ENCODE results near the gene PFN3. TPM values are rescaled to one million over a fixed set of nuclear protein-coding genes. Genes with fewer than 3 reads are reported as not detected.

Gene PFN3
- polyA plus RNA-seq, 4 donors = not detected

DNA sequence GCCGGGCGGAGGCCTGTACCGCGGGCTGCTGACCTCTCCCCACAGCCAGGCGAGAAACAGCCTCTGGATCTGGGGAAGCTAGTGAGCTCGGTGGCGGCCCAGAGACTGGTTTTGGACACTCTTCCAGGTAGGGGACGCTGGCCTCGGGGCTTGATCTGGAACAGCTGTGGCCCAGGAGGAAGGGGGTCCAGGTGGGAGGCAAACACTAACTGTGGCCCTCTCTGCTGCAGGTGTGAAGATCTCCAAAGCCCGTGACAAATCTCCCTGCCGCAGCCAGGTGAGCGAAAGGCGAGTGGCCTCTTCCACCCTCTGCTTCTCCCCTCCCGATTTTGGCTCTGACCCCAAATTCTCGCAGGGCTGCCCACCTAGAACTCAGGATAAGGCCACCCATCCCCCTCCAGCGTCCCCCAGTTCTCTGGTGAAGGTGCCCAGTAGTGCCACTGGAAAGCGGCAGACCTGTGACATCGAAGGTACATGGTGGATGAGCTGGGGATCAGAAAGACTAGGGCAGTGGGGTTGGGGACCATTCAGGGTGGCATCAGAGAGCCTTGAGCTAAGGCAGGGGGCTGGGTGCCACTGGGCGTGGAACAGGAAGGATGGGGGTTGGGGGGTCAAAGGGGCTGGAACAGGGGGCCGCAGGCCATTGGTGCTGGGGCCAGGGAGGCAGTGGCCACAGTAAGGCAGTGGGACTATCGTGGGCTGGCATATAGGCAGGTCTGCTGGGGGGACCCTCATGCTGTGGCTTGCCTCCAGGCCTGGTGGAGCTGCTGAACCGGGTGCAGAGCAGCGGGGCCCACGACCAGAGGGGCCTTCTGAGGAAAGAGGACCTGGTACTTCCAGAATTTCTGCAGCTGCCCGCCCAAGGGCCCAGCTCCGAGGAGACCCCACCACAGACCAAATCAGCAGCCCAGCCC, 29.1 kb downstream of the PFN3 start:
- H3K27me3 ChIP-seq (ENCODE audit: control insufficient read depth in 3 of 3, insufficient read depth in 3 of 3, low read length in 3 of 3) = no peaks in the 10 kb centered on the region
- no peaks in the 10 kb centered on the region for H3K9me3 ChIP-seq (ENCODE audit: control insufficient read depth in 2 of 2, insufficient read depth in 1 of 2, low read depth in 1 of 2, low read length in 1 of 2)
- FAIRE-seq (no peak), DNase-seq (no peak)
- WGBS, 3 donors = 45 to 68% (median 64%) methylated on average over 20 to 26 of the region's 26 CpGs
- H3K27ac ChIP-seq (ENCODE audit: low read depth in 1 of 3, low read length in 2 of 3) = peak overlapping the region; percentile 14 to 81 (median 65)
- H3K36me3 ChIP-seq (ENCODE audit: control insufficient read depth in 3 of 3, insufficient read depth in 2 of 3, low read depth in 1 of 3, low read length in 3 of 3) = peaks cover 0 to 16% (median 0%) of the 10 kb centered on the region in 3 donors
- peak overlapping the region in 2 of 3 donors; percentile 45 to 60 for H3K4me3 ChIP-seq (ENCODE audit: low read depth in 1 of 3, low read length in 3 of 3)
- peaks cover 0 to 25% (median 2%) of the 10 kb centered on the region in 3 donors for H3K4me1 ChIP-seq (ENCODE audit: control insufficient read depth in 3 of 3, insufficient read depth in 2 of 3, low read depth in 1 of 3, low read length in 2 of 3)

DNA sequence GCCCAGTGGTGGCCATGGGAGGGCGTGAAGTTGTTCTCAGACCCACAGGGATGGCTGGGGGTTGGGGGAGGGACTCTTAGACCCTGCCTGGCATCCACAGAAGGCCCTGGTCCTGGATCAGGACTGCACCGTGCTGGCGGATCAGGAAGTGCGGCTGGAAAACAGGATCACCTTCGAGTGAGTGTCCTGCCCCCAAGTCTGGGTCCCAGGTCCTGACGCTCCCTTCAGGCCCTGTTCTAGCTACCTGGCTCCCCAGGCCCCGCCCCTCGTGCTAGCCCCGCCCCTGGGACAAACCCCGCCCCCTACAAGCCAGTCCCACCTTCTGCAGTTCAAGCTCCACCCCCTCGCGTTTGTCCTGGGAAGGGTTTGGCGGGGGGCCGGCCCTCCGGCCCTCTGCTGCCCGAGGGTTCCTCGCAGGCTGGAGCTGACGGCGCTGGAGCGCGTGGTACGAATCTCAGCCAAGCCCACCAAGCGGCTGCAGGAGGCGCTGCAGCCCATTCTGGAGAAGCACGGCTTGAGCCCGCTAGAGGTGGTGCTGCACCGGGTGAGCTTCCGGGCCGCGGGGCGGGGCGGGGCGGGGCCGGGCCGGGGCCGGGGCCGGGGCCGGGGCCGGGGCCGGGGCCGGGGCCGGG, 29.9 kb downstream of the PFN3 start:
- Histone ChIP-seq H3K4me3 (ENCODE audit: low read depth in 1 of 3, low read length in 3 of 3) (peak overlapping the region; percentile 25 to 60 (median 45)), H3K27ac (ENCODE audit: low read depth in 1 of 3, low read length in 2 of 3) (peak overlapping the region in 1 of 3 donors; percentile 81), H3K27me3 (ENCODE audit: control insufficient read depth in 3 of 3, insufficient read depth in 3 of 3, low read length in 3 of 3) (no peaks in the 10 kb centered on the region), H3K4me1 (ENCODE audit: control insufficient read depth in 3 of 3, insufficient read depth in 2 of 3, low read depth in 1 of 3, low read length in 2 of 3) (peaks cover 0 to 33% (median 2%) of the 10 kb centered on the region in 3 donors), H3K36me3 (ENCODE audit: control insufficient read depth in 3 of 3, insufficient read depth in 2 of 3, low read depth in 1 of 3, low read length in 3 of 3) (peaks cover 0 to 16% (median 0%) of the 10 kb centered on the region in 3 donors), H3K9me3 (ENCODE audit: control insufficient read depth in 2 of 2, insufficient read depth in 1 of 2, low read depth in 1 of 2, low read length in 1 of 2) (no peaks in the 10 kb centered on the region)
- FAIRE-seq = no peak
- DNase-seq = peak; percentile 86 to 94
- 11 to 27% (median 18%) methylated on average over 27 to 42 of the region's 42 CpGs for WGBS, 3 donors

DNA sequence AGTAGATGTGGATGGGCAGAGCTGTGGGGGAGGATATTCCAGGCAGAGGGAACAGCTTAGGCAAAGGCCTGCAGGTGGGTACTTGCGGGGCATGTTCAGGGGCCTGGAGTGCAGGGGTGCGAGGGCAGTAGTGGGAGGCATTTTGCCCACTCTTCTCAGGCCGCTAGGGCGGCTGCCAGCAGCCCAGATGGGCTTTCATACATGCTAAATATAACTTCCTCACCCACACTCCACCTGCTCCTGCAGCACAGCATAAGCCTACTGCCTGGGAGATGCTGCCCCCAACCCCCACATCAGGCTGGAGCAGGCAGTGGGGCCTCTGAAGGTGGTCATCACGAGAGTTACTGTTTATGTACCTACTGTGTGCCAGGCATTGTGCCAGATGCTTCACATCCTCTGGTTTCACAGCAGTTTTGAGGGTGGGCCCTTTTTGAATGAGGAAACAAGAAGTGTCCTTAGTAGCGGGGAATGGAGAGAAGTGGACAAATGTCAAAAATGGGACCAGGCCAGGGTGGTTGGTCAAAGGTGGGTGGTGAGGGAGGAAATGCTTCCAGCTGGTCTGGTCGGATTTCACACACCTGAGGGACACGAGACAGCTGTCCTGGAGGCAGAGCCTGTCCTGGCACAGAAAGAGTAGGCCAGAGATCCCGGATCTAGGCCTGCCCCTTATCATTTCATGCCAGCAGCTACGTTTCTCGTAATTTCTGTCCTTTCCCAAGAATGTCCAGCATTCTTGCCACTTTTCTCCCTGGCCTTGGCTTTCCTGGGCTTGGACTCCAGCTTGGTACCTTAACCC, 30.6 kb downstream of the PFN3 start:
- Histone ChIP-seq H3K4me1 (ENCODE audit: control insufficient read depth in 3 of 3, insufficient read depth in 2 of 3, low read depth in 1 of 3, low read length in 2 of 3) (peaks cover 0 to 33% (median 2%) of the 10 kb centered on the region in 3 donors), H3K27ac (ENCODE audit: low read depth in 1 of 3, low read length in 2 of 3) (no peak overlapping the region), H3K4me3 (ENCODE audit: low read depth in 1 of 3, low read length in 3 of 3) (no peak overlapping the region), H3K9me3 (ENCODE audit: control insufficient read depth in 2 of 2, insufficient read depth in 1 of 2, low read depth in 1 of 2, low read length in 1 of 2) (no peaks in the 10 kb centered on the region), H3K27me3 (ENCODE audit: control insufficient read depth in 3 of 3, insufficient read depth in 3 of 3, low read length in 3 of 3) (no peaks in the 10 kb centered on the region), H3K36me3 (ENCODE audit: control insufficient read depth in 3 of 3, insufficient read depth in 2 of 3, low read depth in 1 of 3, low read length in 3 of 3) (peaks cover 0 to 16% (median 0%) of the 10 kb centered on the region in 3 donors)
- no peak for DNase-seq
- no peak for FAIRE-seq
- WGBS, 3 donors = 66 to 77% (median 76%) methylated on average over 10 to 11 of the region's 11 CpGs

DNA sequence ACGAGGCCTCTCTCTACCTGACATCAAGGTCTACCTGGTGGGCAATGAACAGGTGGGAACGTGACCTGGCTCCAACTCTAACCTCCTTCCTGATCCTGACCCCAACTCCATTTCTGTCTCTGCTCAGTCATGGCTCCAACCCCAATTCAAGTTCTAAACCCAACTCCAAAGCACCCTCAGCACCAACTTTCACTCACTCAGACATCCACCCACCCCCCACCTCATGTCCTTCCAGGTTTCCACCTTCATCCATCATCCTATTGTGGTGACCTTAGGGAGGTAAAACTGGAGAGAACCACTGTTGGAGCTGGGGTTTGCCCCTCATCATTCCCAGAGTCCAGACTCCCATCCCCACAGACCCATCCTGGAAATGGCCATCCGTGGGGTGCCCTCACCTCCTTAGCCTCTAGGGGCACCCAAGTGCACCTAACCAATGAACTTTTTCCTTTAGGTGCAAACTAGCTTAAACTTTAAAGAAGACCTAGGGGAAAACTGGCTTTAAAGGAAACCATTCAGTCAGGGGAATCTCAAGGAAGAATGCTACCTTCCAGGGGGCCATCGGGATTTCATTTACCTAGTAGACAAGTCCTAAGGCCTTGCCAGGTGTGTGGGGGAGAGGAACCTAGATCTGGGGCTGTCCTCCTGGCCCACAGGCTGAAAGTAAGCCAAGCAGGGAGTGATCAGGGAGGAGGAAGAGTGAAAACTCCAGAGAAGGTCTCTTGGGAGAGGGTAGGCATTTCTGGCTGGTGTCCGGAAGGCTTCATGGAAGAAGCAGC, 31.4 kb downstream of the PFN3 start:
- FAIRE-seq (no peak), DNase-seq (peak; percentile 47 to 57)
- Histone ChIP-seq H3K9me3 (ENCODE audit: control insufficient read depth in 2 of 2, insufficient read depth in 1 of 2, low read depth in 1 of 2, low read length in 1 of 2) (no peaks in the 10 kb centered on the region), H3K27me3 (ENCODE audit: control insufficient read depth in 3 of 3, insufficient read depth in 3 of 3, low read length in 3 of 3) (no peaks in the 10 kb centered on the region), H3K4me1 (ENCODE audit: control insufficient read depth in 3 of 3, insufficient read depth in 2 of 3, low read depth in 1 of 3, low read length in 2 of 3) (peaks cover 2 to 33% (median 5%) of the 10 kb centered on the region in 3 donors), H3K4me3 (ENCODE audit: low read depth in 1 of 3, low read length in 3 of 3) (no peak overlapping the region), H3K27ac (ENCODE audit: low read depth in 1 of 3, low read length in 2 of 3) (peak overlapping the region in 1 of 3 donors; percentile 16), H3K36me3 (ENCODE audit: control insufficient read depth in 3 of 3, insufficient read depth in 2 of 3, low read depth in 1 of 3, low read length in 3 of 3) (peaks cover 0 to 16% (median 0%) of the 10 kb centered on the region in 3 donors)
- 60 to 69% (median 61%) methylated on average over 5 of the region's 5 CpGs for WGBS, 3 donors

DNA sequence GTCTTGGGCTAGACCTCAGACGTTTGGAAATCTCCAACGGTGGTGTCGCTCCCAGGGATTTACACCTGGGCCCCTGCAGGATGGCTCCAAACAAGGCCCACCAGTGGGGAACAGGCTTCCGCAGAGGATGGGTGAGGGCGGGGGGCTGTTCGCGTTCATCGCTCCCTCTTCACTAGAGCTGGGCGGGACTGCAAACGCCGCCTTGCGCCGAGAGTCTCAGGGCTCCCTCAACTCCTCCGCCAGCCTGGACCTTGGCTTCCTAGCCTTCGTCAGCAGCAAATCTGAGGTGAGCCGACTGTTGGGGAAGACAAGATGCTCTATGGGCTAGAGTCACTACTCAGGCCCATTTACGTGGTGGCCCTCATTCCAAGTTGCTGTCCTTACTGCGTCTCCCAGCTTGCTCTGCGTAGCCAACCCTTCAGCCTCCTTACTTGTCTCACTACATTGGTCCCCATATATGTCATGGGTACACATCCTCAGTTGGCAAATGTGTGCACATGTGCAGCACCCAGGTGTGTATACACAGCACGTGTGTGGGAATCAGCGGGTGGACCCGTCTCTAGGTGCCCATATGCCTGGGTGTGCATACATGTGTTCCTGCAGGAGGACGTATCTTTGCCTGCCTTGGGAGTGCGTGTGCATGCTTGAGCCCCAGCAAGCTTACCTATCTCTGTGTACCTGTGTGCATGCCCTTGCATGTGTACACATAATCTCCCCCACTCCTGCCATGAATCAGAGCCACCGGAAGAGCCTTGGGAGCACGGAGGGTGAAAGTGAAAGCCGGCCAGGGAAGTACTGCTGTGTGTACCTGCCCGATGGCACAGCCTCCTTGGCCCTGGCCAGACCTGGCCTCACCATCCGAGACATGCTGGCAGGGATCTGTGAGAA, 32.2 kb downstream of the PFN3 start:
- H3K27ac ChIP-seq (ENCODE audit: low read depth in 1 of 3, low read length in 2 of 3) = peak overlapping the region in 1 of 3 donors; percentile 16
- no peak overlapping the region for H3K4me3 ChIP-seq (ENCODE audit: low read depth in 1 of 3, low read length in 3 of 3)
- peaks cover 3 to 36% (median 5%) of the 10 kb centered on the region in 3 donors for H3K4me1 ChIP-seq (ENCODE audit: control insufficient read depth in 3 of 3, insufficient read depth in 2 of 3, low read depth in 1 of 3, low read length in 2 of 3)
- no peaks in the 10 kb centered on the region for H3K9me3 ChIP-seq (ENCODE audit: control insufficient read depth in 2 of 2, insufficient read depth in 1 of 2, low read depth in 1 of 2, low read length in 1 of 2)
- peaks cover 0 to 13% (median 0%) of the 10 kb centered on the region in 3 donors for H3K36me3 ChIP-seq (ENCODE audit: control insufficient read depth in 3 of 3, insufficient read depth in 2 of 3, low read depth in 1 of 3, low read length in 3 of 3)
- DNase-seq = peak in 1 of 2 donors; percentile 78
- no peaks in the 10 kb centered on the region for H3K27me3 ChIP-seq (ENCODE audit: control insufficient read depth in 3 of 3, insufficient read depth in 3 of 3, low read length in 3 of 3)
- no peak for FAIRE-seq
- 73 to 84% (median 80%) methylated on average over 28 to 29 of the region's 29 CpGs for WGBS, 3 donors

DNA sequence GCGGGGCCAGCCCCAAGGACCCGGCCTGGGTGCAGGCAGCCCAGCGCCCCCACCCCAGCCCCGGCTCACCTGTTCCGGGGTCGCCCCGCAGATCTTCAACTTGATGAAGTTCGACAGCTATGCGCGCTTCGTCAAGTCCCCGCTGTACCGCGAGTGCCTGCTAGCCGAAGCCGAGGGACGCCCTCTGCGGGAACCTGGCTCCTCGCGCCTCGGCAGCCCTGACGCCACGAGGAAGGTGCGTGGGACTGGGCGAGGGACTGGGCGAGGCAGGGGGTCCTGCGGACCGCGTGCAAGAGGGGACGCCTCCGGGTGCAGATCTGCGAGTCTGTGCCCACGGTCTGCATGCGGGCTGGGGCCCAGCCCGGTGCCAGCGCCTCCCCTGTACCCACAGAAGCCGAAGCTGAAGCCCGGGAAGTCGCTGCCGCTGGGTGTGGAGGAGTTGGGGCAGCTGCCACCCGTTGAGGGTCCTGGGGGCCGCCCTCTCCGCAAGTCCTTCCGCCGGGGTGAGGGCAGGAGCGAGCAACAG, 33.1 kb downstream of the PFN3 start:
- no peaks in the 10 kb centered on the region for H3K9me3 ChIP-seq (ENCODE audit: control insufficient read depth in 2 of 2, insufficient read depth in 1 of 2, low read depth in 1 of 2, low read length in 1 of 2)
- peaks cover 3 to 41% (median 5%) of the 10 kb centered on the region in 3 donors for H3K4me1 ChIP-seq (ENCODE audit: control insufficient read depth in 3 of 3, insufficient read depth in 2 of 3, low read depth in 1 of 3, low read length in 2 of 3)
- peaks cover 0 to 12% (median 0%) of the 10 kb centered on the region in 3 donors for H3K36me3 ChIP-seq (ENCODE audit: control insufficient read depth in 3 of 3, insufficient read depth in 2 of 3, low read depth in 1 of 3, low read length in 3 of 3)
- WGBS, 3 donors = 36 to 41% (median 38%) methylated on average over 22 to 46 of the region's 46 CpGs
- no peak for FAIRE-seq
- no peaks in the 10 kb centered on the region for H3K27me3 ChIP-seq (ENCODE audit: control insufficient read depth in 3 of 3, insufficient read depth in 3 of 3, low read length in 3 of 3)
- peak overlapping the region in 1 of 3 donors; percentile 20 for H3K27ac ChIP-seq (ENCODE audit: low read depth in 1 of 3, low read length in 2 of 3)
- DNase-seq = no peak
- H3K4me3 ChIP-seq (ENCODE audit: low read depth in 1 of 3, low read length in 3 of 3) = peak overlapping the region in 2 of 3 donors; percentile 34 to 58
